HUES64 (cell line): ENCODE measurements around the gene PRSS22.

Experiments used
- H3K27ac ChIP-seq: 2 replicates; pipeline ENCODE4 v1.7.0; 2013; ENCODE audit warnings: low read depth, low read length, inconsistent platforms
- H3K27me3 ChIP-seq: 2 replicates; pipeline ENCODE4 v1.6.1; 2013; ENCODE audit warnings: mild to moderate bottlenecking, low read length; ENCODE audit not compliant: insufficient read depth
- H3K36me3 ChIP-seq: 2 replicates; pipeline ENCODE4 v1.6.1; 2013; ENCODE audit warnings: mild to moderate bottlenecking, low read length; ENCODE audit not compliant: insufficient read depth
- H3K4me1 ChIP-seq: 2 replicates; pipeline ENCODE4 v1.6.1; 2013; ENCODE audit warnings: mild to moderate bottlenecking, low read length, moderate library complexity; ENCODE audit not compliant: insufficient read depth
- H3K4me3 ChIP-seq: 2 replicates; pipeline ENCODE4 v1.5.1; 2013; ENCODE audit warnings: mild to moderate bottlenecking, low read length, moderate library complexity
- H3K9ac ChIP-seq: 2 replicates; pipeline ENCODE4 v1.6.1; 2013; ENCODE audit warnings: mild to moderate bottlenecking, low read depth, low read length
- H3K9me3 ChIP-seq: 2 replicates; pipeline ENCODE4 v1.6.1; 2013; ENCODE audit warnings: low read depth, low read length; ENCODE audit not compliant: insufficient read depth
- WGBS: fragments of 150-250, 120-280 bp; methylation state at CpG from one replicate; pipeline ENCODE4 v1.1.7; 2013; ENCODE audit warnings: missing lambda C conversion rate; 5-methylcytosine and 5-hydroxymethylcytosine counted together

PRSS22 gene

GRCh38 chr16:2856686-2857450, 1.1 kb downstream of the PRSS22 start:
- no peak overlapping the region for H3K4me3 ChIP-seq
- H3K27ac ChIP-seq, result no peak overlapping the region
- H3K9ac ChIP-seq, result no peak overlapping the region
- H3K9me3 ChIP-seq, result peaks cover 16% of the 10 kb centered on the region
- 90% methylated on average over 22 of the region's 24 CpGs for WGBS
- no peaks in the 10 kb centered on the region for H3K4me1 ChIP-seq
- peaks cover 25% of the 10 kb centered on the region for H3K27me3 ChIP-seq
- H3K36me3 ChIP-seq, result no peaks in the 10 kb centered on the region

GRCh38 chr16:2856061-2856670, 1.8 kb downstream of the PRSS22 start:
- no peak overlapping the region for H3K9ac ChIP-seq
- WGBS, result 89% methylated on average over 14 of the region's 14 CpGs
- no peaks in the 10 kb centered on the region for H3K4me1 ChIP-seq
- peaks cover 25% of the 10 kb centered on the region for H3K27me3 ChIP-seq
- no peaks in the 10 kb centered on the region for H3K36me3 ChIP-seq
- peaks cover 13% of the 10 kb centered on the region for H3K9me3 ChIP-seq
- no peak overlapping the region for H3K4me3 ChIP-seq
- H3K27ac ChIP-seq, result no peak overlapping the region

- Histone ChIP-seq H3K9me3 (peaks cover 10% of the 10 kb centered on the region), H3K4me1 (no peaks in the 10 kb centered on the region), H3K4me3 (no peak overlapping the region), H3K9ac (no peak overlapping the region), H3K36me3 (no peaks in the 10 kb centered on the region), H3K27me3 (peaks cover 25% of the 10 kb centered on the region), H3K27ac (no peak overlapping the region)
- 92% methylated on average over 6 of the region's 6 CpGs for WGBS
Measured at GRCh38 chr16:2855536-2855935, 2.4 kb downstream of the PRSS22 start.

- Histone ChIP-seq H3K27me3 (peaks cover 27% of the 10 kb centered on the region), H3K27ac (no peak overlapping the region), H3K4me1 (no peaks in the 10 kb centered on the region), H3K9ac (no peak overlapping the region), H3K36me3 (no peaks in the 10 kb centered on the region), H3K9me3 (peaks cover 10% of the 10 kb centered on the region), H3K4me3 (no peak overlapping the region)
- WGBS, result 53% methylated on average over 5 of the region's 5 CpGs
Measured at GRCh38 chr16:2854700-2855309, 3.2 kb downstream of the PRSS22 start.

- Histone ChIP-seq H3K27me3 (peaks cover 21% of the 10 kb centered on the region), H3K9ac (no peak overlapping the region), H3K4me1 (no peaks in the 10 kb centered on the region), H3K4me3 (no peak overlapping the region), H3K36me3 (no peaks in the 10 kb centered on the region), H3K9me3 (peaks cover 10% of the 10 kb centered on the region), H3K27ac (no peak overlapping the region)
- WGBS, result 91% methylated on average over 18 of the region's 18 CpGs
Measured at GRCh38 chr16:2853531-2854073, 4.4 kb downstream of the PRSS22 start.

- no peak overlapping the region for H3K27ac ChIP-seq
- H3K27me3 ChIP-seq, result peaks cover 14% of the 10 kb centered on the region
- WGBS, result 91% methylated on average over 56 of the region's 56 CpGs
- H3K4me3 ChIP-seq, result no peak overlapping the region
- H3K9me3 ChIP-seq, result peaks cover 10% of the 10 kb centered on the region
- no peaks in the 10 kb centered on the region for H3K36me3 ChIP-seq
- no peak overlapping the region for H3K9ac ChIP-seq
- no peaks in the 10 kb centered on the region for H3K4me1 ChIP-seq
Measured at GRCh38 chr16:2852731-2853507, 5.1 kb downstream of the PRSS22 start.

GRCh38 chr16:2852003-2852730, 5.8 kb downstream of the PRSS22 start:
- H3K9me3 ChIP-seq, result peaks cover 10% of the 10 kb centered on the region
- no peak overlapping the region for H3K9ac ChIP-seq
- no peak overlapping the region for H3K4me3 ChIP-seq
- H3K4me1 ChIP-seq, result no peaks in the 10 kb centered on the region
- WGBS, result 89% methylated on average over 15 of the region's 16 CpGs
- H3K36me3 ChIP-seq, result no peaks in the 10 kb centered on the region
- H3K27ac ChIP-seq, result no peak overlapping the region
- peaks cover 7% of the 10 kb centered on the region; the same call in 1 of the 2 replicates for H3K27me3 ChIP-seq

- Histone ChIP-seq H3K27me3 (peaks cover 6% of the 10 kb centered on the region; the same call in 1 of the 2 replicates), H3K36me3 (no peaks in the 10 kb centered on the region), H3K4me1 (peaks cover 4% of the 10 kb centered on the region; the same call in 1 of the 2 replicates), H3K27ac (no peak overlapping the region), H3K9ac (no peak overlapping the region), H3K4me3 (no peak overlapping the region), H3K9me3 (peaks cover 2% of the 10 kb centered on the region; the same call in 1 of the 2 replicates)
- WGBS, result 89% methylated on average over 16 of the region's 16 CpGs
Measured at GRCh38 chr16:2848933-2849725, 8.8 kb downstream of the PRSS22 start.

GRCh38 chr16:2846511-2847310, 11.3 kb downstream of the PRSS22 start:
- Histone ChIP-seq H3K9me3 (no peaks in the 10 kb centered on the region), H3K4me1 (peaks cover 4% of the 10 kb centered on the region; the same call in 1 of the 2 replicates), H3K27me3 (peaks cover 6% of the 10 kb centered on the region; the same call in 1 of the 2 replicates), H3K9ac (no peak overlapping the region), H3K36me3 (no peaks in the 10 kb centered on the region), H3K27ac (no peak overlapping the region), H3K4me3 (no peak overlapping the region)
- 68% methylated on average over 3 of the region's 3 CpGs for WGBS
